Subcutaneous abdominal adipose tissue (tissue), 5 donors: Measurements from ENCODE around the gene PIGA.
"Not testable (repeated sequence)": the region's sequence is repeated elsewhere in the genome, so short reads cannot be mapped to it uniquely, and the experiment has no call there.

ENCODE experiments used
- H3K27ac ChIP-seq: one replicate; pipeline ENCODE4 v1.7.0; 2013; ENCODE audit warnings: low read depth, mild to moderate bottlenecking, inconsistent platforms, low read length, moderate library complexity
- H3K27me3 ChIP-seq, 5 donors: one replicate each; pipeline ENCODE4 v1.7.0; 2013; ENCODE audit warnings: low read length in 5 of 5, inconsistent platforms in 1 of 5; ENCODE audit not compliant: control insufficient read depth in 5 of 5, insufficient read depth in 4 of 5
- H3K36me3 ChIP-seq, 5 donors: one replicate each; pipeline ENCODE4 v1.7.0; 2013; ENCODE audit warnings: low read length in 5 of 5; ENCODE audit not compliant: control insufficient read depth in 5 of 5, insufficient read depth in 5 of 5
- H3K4me1 ChIP-seq, 5 donors: one replicate each; pipeline ENCODE4 v1.7.0; 2013; ENCODE audit warnings: low read length in 5 of 5, mild to moderate bottlenecking in 3 of 5, moderate library complexity in 1 of 5; ENCODE audit not compliant: control insufficient read depth in 5 of 5, insufficient read depth in 5 of 5
- H3K4me3 ChIP-seq, 5 donors: one replicate each; pipeline ENCODE4 v1.7.0; 2013; ENCODE audit warnings: low read length in 5 of 5, low read depth in 1 of 5
- H3K9ac ChIP-seq, 5 donors: one replicate each; pipeline ENCODE4 v1.7.0; 2013; ENCODE audit warnings: low read length in 5 of 5, mild to moderate bottlenecking in 4 of 5, moderate library complexity in 3 of 5
- H3K9me3 ChIP-seq, 5 donors: one replicate each; pipeline ENCODE4 v1.7.0; 2013; ENCODE audit warnings: low read length in 5 of 5; ENCODE audit not compliant: control insufficient read depth in 5 of 5
- donor health status: healthy.
- donor health status: healthy.
- donor health status: healthy.
- donor health status: healthy.
- donor health status: healthy.

Gene PIGA

DNA sequence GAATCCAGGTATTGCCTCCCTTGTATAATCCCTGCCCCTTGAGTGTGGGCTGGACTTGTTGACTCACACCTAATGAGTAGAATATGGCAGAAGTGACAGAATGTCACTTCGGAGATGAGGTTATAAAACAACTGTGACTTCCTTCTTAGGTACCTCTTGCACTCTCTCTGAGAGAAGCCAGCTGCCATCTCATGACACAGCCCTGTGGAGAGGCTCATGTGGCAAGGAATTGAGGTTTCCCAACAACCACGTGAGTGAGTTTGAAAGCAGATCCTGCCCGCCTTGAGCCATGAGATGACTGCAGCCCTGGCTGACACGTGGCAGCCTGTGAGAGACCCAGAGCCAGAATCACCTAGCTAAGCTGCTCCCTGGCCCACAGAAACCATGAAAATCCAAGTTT, 33.4 kb downstream of the PIGA start:
- no peaks in the 10 kb centered on the region for H3K9me3 ChIP-seq
- H3K27me3 ChIP-seq, result peaks cover 0 to 3% (median 0%) of the 10 kb centered on the region in 5 donors
- no peaks in the 10 kb centered on the region for H3K36me3 ChIP-seq
- no peak overlapping the region for H3K9ac ChIP-seq
- H3K4me3 ChIP-seq, result no peak overlapping the region
- H3K27ac ChIP-seq, result no peak overlapping the region
- peaks cover 0 to 19% (median 13%) of the 10 kb centered on the region in 5 donors for H3K4me1 ChIP-seq

DNA sequence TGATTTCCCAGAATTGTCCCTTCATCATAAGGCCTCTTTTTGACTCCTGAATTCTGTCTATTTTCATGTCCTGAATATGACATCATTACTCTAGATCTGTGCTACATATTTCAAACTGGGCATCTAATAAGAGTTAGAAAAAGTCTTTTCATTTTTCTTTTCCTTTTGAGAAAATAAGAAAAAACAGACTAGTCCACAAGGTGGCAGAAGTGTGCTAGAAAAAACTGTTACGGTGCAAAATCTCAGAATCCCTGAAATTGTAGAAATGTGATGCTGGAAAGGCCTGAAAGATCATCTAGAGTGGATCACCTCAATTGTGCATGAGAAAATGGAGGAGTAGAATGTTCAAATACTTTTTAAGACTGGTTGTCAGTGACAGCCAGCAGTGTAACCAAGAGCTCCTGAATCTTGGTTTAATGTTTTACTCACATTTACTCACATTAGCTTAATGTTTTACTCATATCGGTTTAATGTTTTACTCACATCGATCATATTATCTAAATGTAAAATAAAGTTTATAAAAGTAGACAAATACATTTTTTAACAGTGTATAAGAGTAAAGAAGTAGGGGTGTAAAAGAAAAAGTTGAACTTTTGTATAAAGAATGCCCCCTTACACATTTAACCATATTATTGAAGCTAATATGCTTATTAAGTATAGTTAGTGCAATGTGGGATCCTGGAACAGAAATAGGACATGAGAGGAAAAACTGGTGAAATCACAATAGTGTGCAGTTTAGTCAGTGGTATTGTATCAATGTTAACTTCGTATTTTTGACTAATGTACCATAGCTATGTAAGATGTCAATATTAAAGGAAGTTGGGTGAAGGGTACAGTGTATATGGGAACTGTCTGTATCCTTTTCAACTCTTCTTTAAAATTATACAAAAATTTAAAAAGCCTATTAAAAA, 35.1 kb downstream of the PIGA start:
- H3K27me3 ChIP-seq, result peaks cover 0 to 2% (median 0%) of the 10 kb centered on the region in 5 donors
- no peak overlapping the region for H3K4me3 ChIP-seq
- peaks cover 0 to 19% (median 13%) of the 10 kb centered on the region in 5 donors for H3K4me1 ChIP-seq
- no peaks in the 10 kb centered on the region for H3K9me3 ChIP-seq
- no peaks in the 10 kb centered on the region for H3K36me3 ChIP-seq
- H3K27ac ChIP-seq, result no peak overlapping the region
- H3K9ac ChIP-seq, result peak overlapping the region in 1 of 5 donors; percentile 31

DNA sequence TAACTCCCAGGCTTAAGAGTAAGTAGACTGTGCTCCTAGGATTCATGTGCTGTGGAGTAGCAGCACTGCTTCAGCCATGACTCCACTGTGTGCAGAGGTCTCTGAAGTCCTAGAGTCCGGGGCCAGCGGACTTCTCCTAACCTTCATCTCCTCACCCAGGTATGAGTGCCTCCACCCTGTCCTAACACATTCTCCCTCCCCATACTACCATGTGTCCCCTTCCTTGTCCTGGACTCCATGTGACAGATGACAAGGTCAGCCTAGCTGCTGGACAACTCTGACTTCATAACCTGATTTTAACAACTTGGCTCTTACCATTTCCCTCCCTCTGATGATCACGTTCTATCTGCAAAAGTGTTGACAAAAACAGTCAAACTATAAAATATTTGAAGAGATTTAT, 36.5 kb downstream of the PIGA start:
- Histone ChIP-seq H3K27me3 (peaks cover 0 to 3% (median 0%) of the 10 kb centered on the region in 5 donors), H3K4me1 (peaks cover 0 to 19% (median 13%) of the 10 kb centered on the region in 5 donors), H3K9me3 (no peaks in the 10 kb centered on the region), H3K36me3 (no peaks in the 10 kb centered on the region), H3K9ac (no peak overlapping the region), H3K4me3 (peak overlapping the region in 2 of 5 donors; percentile 28 to 36), H3K27ac (peak overlapping the region; percentile 9)

DNA sequence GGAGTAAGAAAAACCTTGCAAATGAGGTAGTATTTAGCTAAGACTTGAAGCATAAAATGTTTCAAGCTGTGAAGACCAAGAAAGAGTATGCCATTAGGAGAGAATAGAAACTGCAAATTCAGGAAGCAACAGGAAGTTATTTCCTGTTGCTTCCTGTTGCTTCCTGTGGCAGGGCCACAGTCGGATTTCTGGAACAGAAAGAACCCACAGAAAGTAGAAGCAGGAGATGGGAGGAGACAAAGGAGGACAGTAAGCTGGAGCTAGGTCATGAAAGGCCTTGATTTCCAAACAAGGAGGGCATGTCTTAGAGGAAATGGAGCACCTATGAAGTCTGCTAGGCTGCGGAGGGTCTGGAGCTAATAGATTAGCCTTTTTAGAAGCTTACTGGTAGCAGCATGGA, 37.1 kb downstream of the PIGA start:
- Histone ChIP-seq H3K27ac (peak overlapping the region; percentile 9), H3K9ac (no peak overlapping the region), H3K27me3 (peaks cover 0 to 4% (median 0%) of the 10 kb centered on the region in 5 donors), H3K4me1 (peaks cover 0 to 19% (median 13%) of the 10 kb centered on the region in 5 donors), H3K9me3 (no peaks in the 10 kb centered on the region), H3K36me3 (no peaks in the 10 kb centered on the region), H3K4me3 (peak overlapping the region in 2 of 5 donors; percentile 28 to 36)

DNA sequence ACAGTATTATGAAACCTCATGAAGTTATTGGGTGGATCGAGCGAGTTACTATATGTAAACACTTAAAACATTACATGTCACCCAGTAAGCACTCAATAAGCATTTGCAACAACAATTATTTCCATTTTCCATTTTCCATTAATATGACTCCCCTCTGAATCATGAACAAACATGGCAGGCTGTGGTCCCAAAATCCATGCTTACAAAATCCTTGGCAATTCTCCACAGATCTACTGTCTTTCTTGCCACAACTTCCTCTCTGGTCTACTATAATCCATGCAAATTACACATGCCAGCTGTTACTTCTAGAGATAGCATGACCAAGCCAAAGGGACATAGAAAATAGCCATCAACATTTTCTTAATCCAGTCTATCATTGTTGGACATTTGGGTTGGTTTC, 41.9 kb downstream of the PIGA start:
- H3K4me3 ChIP-seq, result no peak overlapping the region
- H3K9me3 ChIP-seq, result no peaks in the 10 kb centered on the region
- peaks cover 0 to 5% (median 0%) of the 10 kb centered on the region in 5 donors for H3K27me3 ChIP-seq
- peaks cover 0 to 12% (median 3%) of the 10 kb centered on the region in 5 donors for H3K4me1 ChIP-seq
- no peaks in the 10 kb centered on the region for H3K36me3 ChIP-seq
- H3K27ac ChIP-seq, result no peak overlapping the region
- H3K9ac ChIP-seq, result no peak overlapping the region

DNA sequence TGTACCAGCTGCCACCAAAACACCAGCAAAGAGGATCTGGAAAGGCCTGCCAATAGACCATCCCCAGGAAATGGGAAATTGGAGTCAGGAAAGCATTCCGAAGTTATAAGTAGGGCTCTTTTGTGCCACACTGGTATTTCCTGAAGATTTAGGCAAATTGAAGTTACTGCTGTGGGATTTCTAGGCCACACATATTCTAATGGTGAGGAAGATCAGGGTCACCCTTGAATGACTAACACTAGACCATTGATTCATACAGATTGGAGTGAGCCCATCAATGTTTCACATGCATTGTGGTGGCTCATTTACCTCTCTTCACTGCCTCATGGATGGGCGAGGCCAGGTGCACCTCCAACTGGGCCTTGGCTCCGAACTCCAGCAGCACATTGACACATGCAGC, 42.5 kb downstream of the PIGA start:
- Histone ChIP-seq H3K27ac (no peak overlapping the region), H3K4me3 (no peak overlapping the region), H3K9ac (no peak overlapping the region), H3K9me3 (no peaks in the 10 kb centered on the region), H3K27me3 (peaks cover 0 to 5% (median 0%) of the 10 kb centered on the region in 5 donors), H3K36me3 (no peaks in the 10 kb centered on the region), H3K4me1 (peaks cover 0 to 6% (median 0%) of the 10 kb centered on the region in 5 donors)

DNA sequence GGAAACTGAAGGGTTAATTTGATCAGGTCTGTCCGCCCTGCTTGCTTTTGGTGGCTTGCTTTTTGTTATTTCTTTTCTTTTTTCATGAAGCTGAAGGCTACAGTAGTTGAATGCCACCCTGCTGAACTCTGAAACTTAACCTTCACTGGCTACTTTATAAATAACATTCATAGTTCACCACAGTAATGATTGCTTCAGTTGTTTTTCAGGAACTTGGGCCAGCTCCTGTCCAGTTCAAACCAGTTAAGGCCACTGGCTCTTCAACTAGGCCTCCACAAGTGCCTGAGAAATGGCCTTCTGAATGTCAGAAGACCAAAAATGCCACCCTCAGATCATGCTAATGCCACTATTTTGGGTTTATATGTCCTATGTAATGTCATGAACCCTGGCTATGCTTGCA, 57.7 kb downstream of the PIGA start:
- H3K4me1 ChIP-seq, result peaks cover 0 to 10% (median 3%) of the 10 kb centered on the region in 5 donors
- no peaks in the 10 kb centered on the region for H3K36me3 ChIP-seq
- no peak overlapping the region for H3K9ac ChIP-seq
- H3K27me3 ChIP-seq, result no peaks in the 10 kb centered on the region
- H3K4me3 ChIP-seq, result no peak overlapping the region
- H3K9me3 ChIP-seq, result peaks cover 0 to 5% (median 0%) of the 10 kb centered on the region in 5 donors
- H3K27ac ChIP-seq, result no peak overlapping the region

DNA sequence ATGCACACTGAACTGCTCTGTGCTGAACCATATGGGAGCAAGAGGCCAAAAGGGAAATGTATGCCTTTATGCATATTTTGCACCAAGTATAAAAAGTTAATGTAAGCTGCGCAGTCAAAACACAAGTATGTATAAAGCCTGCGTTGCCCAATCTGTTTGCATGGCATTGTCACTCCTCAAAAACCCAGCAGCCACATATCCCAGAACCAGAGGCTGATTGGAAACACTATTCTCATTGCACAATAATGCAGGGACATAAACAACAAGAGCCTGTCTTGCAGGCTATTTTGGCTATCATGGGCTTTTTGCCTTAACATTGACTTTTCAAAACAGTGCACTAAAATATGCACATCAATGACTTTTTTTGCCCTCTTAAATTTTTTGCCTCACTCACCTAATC, 60.4 kb downstream of the PIGA start:
- H3K4me3 ChIP-seq, result no peak overlapping the region
- no peaks in the 10 kb centered on the region for H3K36me3 ChIP-seq
- H3K27ac ChIP-seq, result no peak overlapping the region
- H3K4me1 ChIP-seq, result peaks cover 0 to 14% (median 4%) of the 10 kb centered on the region in 5 donors
- H3K9me3 ChIP-seq, result peaks cover 0 to 5% (median 0%) of the 10 kb centered on the region in 5 donors
- H3K27me3 ChIP-seq, result no peaks in the 10 kb centered on the region
- no peak overlapping the region for H3K9ac ChIP-seq

DNA sequence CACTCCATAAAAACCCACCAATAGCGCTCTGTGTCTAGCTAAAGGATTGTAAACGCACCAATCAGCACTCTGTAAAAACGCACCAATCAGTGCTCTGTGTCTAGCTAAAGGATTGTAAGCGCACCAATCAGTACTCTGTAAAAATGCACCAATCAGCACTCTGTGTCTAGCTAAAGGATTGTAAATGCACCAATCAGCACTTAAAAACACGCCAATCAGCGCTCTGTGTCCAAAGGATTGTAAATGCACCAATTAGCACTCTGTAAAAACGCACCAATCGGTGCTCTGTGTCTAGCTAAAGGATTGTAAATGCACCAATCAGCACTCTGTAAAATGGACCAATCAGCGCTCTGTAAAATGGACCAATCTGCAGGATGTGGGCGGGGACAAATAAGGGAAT, 62.0 kb downstream of the PIGA start:
- H3K27me3 ChIP-seq, H3K9ac ChIP-seq, H3K9me3 ChIP-seq, H3K36me3 ChIP-seq, H3K4me3 ChIP-seq, H3K27ac ChIP-seq: not testable (repeated sequence)
- peaks cover 0 to 17% (median 10%) of the 10 kb centered on the region in 5 donors for H3K4me1 ChIP-seq

DNA sequence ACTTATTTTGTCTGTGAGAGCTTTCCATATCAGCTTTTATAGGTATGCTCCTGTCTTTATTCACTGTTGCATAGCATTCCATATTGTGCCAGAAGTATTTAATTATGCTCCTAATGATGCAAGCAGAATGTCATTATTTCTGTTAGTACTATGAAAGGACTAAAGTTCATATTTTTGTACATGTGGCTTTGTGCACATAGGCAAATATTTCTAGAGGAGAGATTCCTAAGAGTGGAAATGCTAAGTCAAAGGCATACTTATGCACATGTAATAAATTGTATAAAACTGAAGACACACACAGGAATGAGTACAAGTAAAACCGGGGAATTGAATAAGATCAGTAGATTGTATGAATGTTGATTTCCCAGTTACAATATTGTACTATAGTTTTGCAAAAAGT, 63.6 kb downstream of the PIGA start:
- H3K4me1 ChIP-seq, result peaks cover 0 to 13% (median 7%) of the 10 kb centered on the region in 5 donors
- H3K9ac ChIP-seq, result no peak overlapping the region
- no peak overlapping the region for H3K27ac ChIP-seq
- H3K9me3 ChIP-seq, result peaks cover 0 to 5% (median 0%) of the 10 kb centered on the region in 5 donors
- no peak overlapping the region for H3K4me3 ChIP-seq
- no peaks in the 10 kb centered on the region for H3K27me3 ChIP-seq
- no peaks in the 10 kb centered on the region for H3K36me3 ChIP-seq
